Uterus (tissue), 2 donors: ENCODE results near the gene GCDH.

ENCODE experiments used
- POLR2A ChIP-seq, 2 donors: fragments of 450-650 bp; IDR thresholded peaks; one replicate each; pipeline ENCODE4 v1.6.1; 2016; ENCODE audit warnings: antibody characterized with exemption in 2 of 2, mild to moderate bottlenecking in 1 of 2, moderate library complexity in 1 of 2
- TF ChIP-seq, protein P1 (sequence below), 4 experiments: fragments of 200-600 bp in 2 of 4; fragments of 450-650 bp in 2 of 4; sonication (generic) in 2 of 4; IDR thresholded peaks; one replicate each; pipeline ENCODE4 v1.5.1; 2016 to 2019; ENCODE audit warnings: antibody characterized with exemption in 4 of 4, mild to moderate bottlenecking in 2 of 4, moderate library complexity in 1 of 4

DNA sequence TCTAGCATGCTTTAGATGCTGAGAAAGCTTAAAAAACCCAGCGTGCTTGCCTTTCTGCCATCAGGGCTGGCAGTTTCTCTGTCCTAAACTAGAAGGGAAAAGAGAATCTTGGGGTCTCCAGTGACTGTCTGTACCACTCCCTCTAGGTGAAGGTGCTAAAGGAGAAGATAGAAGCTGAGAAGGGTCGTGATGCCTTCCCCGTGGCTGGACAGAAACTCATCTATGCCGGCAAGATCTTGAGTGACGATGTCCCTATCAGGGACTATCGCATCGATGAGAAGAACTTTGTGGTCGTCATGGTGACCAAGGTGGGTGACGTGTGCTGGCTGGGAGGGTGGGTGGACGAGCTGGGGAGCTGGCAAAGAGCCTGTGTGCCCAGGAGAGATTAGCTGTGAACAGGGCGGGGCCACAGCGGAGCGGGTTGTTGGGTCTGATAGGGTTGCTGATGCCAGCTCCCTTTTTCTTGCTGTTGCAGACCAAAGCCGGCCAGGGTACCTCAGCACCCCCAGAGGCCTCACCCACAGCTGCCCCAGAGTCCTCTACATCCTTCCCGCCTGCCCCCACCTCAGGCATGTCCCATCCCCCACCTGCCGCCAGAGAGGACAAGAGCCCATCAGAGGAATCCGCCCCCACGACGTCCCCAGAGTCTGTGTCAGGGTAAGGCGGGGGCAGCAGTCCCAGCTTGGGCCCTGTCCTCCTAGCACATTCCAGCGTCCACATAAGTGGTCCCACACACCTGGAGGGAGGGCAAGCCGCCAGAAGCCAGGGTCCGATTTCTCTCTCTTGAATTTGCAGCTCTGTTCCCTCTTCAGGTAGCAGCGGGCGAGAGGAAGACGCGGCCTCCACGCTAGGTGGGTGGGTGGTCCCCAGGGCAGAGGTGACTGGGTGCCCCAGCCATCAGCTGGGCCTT, 57.0 kb downstream of the GCDH start:
- TF ChIP-seq, protein P1, sequence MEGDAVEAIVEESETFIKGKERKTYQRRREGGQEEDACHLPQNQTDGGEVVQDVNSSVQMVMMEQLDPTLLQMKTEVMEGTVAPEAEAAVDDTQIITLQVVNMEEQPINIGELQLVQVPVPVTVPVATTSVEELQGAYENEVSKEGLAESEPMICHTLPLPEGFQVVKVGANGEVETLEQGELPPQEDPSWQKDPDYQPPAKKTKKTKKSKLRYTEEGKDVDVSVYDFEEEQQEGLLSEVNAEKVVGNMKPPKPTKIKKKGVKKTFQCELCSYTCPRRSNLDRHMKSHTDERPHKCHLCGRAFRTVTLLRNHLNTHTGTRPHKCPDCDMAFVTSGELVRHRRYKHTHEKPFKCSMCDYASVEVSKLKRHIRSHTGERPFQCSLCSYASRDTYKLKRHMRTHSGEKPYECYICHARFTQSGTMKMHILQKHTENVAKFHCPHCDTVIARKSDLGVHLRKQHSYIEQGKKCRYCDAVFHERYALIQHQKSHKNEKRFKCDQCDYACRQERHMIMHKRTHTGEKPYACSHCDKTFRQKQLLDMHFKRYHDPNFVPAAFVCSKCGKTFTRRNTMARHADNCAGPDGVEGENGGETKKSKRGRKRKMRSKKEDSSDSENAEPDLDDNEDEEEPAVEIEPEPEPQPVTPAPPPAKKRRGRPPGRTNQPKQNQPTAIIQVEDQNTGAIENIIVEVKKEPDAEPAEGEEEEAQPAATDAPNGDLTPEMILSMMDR (IDR thresholded peaks at IDR 0.05): no peak
- TF ChIP-seq POLR2A (IDR thresholded peaks at IDR 0.05): no peak
